C1 segment of cervical spinal cord (tissue), 14 donors: ENCODE data around the gene LIN7B.

Experiments used
- DNase-seq, 14 donors: peaks; one replicate each; lab custom pipeline; 2025; lab: John Stamatoyannopoulos, UW

The LIN7B gene

DNA sequence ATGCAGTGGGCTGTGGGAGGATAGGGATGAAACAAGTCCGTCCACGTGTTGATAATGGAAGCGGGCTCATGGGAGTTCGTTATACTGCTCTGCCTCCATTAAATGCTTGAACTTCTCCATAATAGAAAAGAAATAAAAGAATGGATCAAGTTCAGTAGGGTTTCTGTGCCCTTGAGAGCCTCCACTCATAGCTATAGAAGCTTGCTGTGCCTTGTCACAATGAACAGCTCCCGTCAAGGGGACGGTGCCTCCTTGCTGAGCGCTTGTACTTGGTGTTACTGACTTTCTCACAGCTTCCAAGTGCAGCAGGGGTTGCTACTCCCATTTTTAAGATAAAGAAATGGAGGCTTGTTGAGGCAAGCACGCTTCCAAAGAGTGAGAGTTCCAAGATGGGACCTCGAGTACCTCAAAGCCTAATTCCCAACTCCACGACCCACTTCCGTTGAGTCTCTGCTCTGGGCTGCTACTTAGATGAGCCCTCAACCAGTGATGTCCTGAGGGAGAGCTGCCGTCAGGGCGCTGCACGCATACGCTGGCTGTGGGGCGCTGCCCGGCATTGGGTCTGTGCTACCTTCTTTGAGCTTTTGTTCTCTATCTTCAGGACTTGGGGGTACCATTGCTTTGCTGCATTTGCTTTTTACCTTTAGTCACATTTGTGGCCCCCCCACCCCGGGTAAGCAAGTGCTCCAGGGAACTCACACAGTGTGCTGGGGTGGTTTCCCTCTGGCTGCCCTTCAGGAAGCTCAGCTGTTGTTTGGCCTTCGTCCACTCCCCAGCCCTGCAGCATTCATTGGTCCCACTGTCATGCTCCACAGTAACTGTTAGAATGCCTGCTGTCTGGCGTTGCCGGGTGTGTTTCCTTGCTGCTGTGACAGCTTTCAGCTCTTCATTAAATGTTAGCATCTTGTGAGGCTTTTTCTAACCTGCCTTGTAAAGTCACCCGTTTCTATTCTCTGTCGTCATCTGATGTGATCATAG, 19.4 kb upstream of the LIN7B start:
- DNase-seq, result peak in 8 of 14 donors; percentile 17 to 55 (median 38)

GRCh38 chr19:49097453-49098288, 16.5 kb upstream of the LIN7B start:
- peak in 12 of 14 donors; percentile 8 to 54 (median 36) for DNase-seq

DNA sequence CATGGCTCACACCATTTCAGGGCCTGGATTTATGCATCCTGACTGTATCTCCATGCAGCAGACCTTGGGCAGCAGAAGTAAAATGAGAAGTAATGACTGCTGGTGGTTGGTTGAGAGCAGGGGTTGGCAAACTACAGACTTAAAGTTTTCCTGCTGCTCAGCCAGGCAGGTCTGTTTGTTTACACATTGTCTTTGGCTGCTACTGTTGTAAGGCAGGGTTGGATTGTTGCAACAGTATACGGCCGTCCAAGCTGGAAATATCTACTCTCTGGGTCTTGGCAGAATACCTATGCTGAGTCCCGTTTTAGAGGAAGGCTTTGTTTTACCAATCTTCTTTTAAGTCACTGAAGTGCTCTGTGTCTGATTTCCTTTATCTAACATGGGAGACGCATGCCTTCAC, 15.4 kb upstream of the LIN7B start:
- DNase-seq, result no peak

- no peak for DNase-seq
These were observed 13.0 kb upstream of the LIN7B start for GRCh38 chr19:49101160-49101559.

- DNase-seq, result no peak
These were observed 11.9 kb upstream of the LIN7B start for GRCh38 chr19:49102303-49102702.

DNA sequence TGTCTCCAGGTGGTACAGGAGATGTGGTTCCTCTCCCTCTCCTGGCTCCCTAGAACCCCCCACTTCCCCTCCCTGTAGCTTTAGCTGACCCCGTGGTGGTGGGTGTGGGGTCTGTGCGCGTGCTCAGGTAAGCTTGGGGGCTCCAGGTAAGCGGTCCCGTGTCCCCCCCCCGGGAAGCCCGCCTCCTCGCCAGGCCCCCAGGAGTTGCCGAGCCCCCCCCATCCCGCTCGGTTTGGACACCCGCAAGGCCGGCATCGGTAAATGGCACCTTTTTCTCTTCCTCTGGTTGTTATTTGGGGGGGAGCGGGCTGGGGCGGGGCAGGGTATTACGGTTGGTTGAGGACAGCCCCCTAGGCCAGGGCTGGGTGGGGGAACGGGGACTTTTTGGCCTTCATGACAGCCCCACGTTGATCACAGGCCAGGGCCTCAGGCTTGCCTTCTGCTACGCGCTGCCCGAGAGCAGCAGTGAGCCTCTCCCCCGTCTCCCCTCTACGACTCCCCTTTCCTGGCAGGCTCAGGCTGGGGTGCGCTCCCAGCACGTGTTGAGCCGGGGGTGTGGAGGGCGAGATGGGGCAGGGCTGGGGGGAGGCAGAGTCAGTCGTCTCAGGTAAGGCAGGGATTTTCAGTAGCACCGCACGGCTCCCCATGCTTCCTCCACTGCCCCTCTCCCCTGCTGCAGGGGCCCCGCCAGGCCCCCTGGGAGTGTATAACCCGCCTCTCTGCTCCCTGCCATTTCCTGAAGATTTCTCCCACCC, 10.7 kb upstream of the LIN7B start:
- no peak for DNase-seq

- DNase-seq, result no peak
These were observed 9.8 kb upstream of the LIN7B start for GRCh38 chr19:49104229-49104864.

GRCh38 chr19:49106648-49107135, 7.5 kb upstream of the LIN7B start:
- DNase-seq, result peak in 5 of 14 donors; percentile 6 to 48 (median 10)

- DNase-seq, result no peak
These were observed 6.3 kb upstream of the LIN7B start for GRCh38 chr19:49107625-49108459.

GRCh38 chr19:49109051-49109450, 5.1 kb upstream of the LIN7B start:
- no peak for DNase-seq

GRCh38 chr19:49109569-49110233, 4.5 kb upstream of the LIN7B start:
- no peak for DNase-seq

GRCh38 chr19:49110567-49110966, 3.6 kb upstream of the LIN7B start:
- DNase-seq, result no peak

- no peak for DNase-seq
These were observed 2.8 kb upstream of the LIN7B start for GRCh38 chr19:49111218-49111998.

DNA sequence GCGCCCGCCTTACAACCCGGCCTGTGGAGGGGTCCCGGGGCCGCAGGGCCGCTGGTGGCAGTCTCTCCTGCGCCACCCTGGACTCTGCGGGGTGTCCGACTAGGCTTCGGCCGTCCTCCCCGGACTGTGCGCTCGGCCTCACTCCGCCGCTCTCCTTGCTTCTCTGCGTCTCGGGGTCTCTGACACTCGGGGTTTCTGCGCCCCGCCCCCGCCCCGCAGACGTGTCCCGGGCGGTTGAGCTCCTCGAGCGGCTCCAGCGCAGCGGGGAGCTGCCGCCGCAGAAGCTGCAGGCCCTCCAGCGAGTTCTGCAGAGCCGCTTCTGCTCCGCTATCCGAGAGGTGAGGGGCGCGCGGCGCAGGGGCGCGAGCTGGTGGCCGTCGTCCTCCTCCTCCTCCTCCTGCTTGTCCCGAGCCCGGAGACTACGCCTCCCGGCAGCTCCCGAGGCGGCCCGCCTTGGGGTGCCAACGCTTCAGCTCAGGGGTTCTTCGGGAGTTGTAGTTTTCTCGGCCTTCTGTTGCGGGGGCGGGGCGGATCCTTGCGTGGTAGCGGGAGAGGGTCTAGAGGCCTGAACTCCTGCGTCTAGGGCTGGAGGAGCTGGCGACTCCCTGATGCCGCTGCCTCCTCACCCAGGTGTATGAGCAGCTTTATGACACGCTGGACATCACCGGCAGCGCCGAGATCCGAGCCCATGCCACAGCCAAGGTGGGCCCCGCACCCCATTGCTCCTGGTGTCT, 627 bp downstream of the LIN7B start:
- peak in 13 of 14 donors; percentile 3 to 78 (median 53) for DNase-seq

GRCh38 chr19:49116544-49116943, 2.4 kb downstream of the LIN7B start:
- no peak for DNase-seq

DNA sequence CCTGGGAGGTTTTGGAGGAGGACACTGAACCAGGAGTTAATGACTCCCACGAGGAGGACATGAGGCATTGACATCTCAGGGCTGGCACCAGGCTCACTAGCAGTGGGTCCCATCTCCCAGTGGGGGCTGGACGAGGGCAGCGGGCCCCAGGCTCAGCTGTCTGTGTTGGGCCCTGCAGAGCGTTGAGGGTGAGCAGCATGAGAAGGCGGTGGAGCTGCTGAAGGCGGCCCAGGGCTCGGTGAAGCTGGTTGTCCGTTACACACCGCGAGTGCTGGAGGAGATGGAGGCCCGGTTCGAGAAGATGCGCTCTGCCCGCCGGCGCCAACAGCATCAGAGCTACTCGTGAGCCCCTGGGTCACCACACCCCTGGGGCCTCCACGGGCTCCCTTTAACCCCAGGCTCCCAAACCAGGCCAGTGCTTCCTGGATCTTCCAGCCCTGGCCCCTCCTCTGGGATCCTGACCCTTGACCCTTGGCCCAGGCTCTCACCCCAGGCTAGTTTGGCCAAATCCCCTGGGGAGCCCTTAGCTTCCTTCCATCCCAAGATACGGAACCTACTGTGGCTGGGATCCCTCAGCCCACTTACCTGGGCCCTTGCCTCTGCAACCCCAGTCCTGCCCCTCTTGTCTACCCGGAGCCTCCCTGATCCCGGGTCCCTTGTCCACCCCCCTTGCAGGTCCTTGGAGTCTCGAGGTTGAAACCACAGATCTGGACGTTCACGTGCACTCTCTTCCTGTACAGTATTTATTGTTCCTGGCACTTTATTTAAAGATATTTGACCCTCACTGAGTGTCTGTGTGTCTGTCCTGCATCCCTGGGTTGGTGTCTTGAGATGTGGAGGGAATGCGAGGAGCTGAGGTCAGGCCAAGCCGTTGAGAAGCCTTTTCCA, 3.8 kb downstream of the LIN7B start:
- DNase-seq, result peak in 1 of 14 donors; percentile 34
